Vagina (tissue), 2 donors: ENCODE measurements around the gene MEX3B.

Experiments
- POLR2A ChIP-seq, 2 donors: fragments of 450-650 bp; IDR thresholded peaks; one replicate each; pipeline ENCODE4 v1.6.1; 2017; ENCODE audit warnings: antibody characterized with exemption in 2 of 2, mild to moderate bottlenecking in 2 of 2, moderate library complexity in 2 of 2
- TF ChIP-seq, protein P1 (sequence below), 3 experiments: fragments of 450-650 bp in 2 of 3; fragments of 200-600 bp in 1 of 3; sonication (generic) in 1 of 3; IDR thresholded peaks; one replicate each; pipeline ENCODE4 v1.5.1; 2017 to 2019; ENCODE audit warnings: antibody characterized with exemption in 3 of 3, mild to moderate bottlenecking in 2 of 3, moderate library complexity in 2 of 3

DNA sequence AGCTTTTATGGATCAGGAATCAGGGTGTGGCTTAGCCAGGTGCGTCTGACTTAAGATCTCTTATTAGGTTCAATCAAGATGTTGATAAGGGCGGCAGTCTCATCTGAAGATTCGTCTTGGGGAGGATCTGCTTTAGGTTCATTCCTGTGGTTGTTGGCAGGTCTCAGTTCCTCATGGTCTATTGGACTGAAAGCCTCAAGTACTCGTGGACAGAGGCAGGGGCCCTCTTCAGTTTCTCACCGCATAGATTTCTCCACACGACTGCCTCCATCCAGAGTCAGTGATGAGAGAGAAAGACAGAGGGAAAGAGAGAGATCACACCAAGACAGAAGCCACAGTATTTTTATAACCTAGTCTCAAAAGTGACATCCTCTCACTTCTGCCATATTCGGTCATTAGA, 9.4 kb downstream of the MEX3B start:
- TF ChIP-seq, protein P1, sequence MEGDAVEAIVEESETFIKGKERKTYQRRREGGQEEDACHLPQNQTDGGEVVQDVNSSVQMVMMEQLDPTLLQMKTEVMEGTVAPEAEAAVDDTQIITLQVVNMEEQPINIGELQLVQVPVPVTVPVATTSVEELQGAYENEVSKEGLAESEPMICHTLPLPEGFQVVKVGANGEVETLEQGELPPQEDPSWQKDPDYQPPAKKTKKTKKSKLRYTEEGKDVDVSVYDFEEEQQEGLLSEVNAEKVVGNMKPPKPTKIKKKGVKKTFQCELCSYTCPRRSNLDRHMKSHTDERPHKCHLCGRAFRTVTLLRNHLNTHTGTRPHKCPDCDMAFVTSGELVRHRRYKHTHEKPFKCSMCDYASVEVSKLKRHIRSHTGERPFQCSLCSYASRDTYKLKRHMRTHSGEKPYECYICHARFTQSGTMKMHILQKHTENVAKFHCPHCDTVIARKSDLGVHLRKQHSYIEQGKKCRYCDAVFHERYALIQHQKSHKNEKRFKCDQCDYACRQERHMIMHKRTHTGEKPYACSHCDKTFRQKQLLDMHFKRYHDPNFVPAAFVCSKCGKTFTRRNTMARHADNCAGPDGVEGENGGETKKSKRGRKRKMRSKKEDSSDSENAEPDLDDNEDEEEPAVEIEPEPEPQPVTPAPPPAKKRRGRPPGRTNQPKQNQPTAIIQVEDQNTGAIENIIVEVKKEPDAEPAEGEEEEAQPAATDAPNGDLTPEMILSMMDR (IDR thresholded peaks at IDR 0.05) = no peak
- no peak for TF ChIP-seq POLR2A (IDR thresholded peaks at IDR 0.05)
